DMS114 treated with DMSO at 0.1 percent for 48 hours (cell line): ENCODE data around the gene PRRC2B.
"Not testable (repeated sequence)": the region's sequence is repeated elsewhere in the genome, so short reads cannot be mapped to it uniquely, and the experiment has no call there.

ENCODE experiments used
- DNase-seq: peaks from one replicate; lab custom pipeline; 2025; ENCODE audit not compliant: unreplicated experiment; lab: John Stamatoyannopoulos, UW

PRRC2B gene

DNA sequence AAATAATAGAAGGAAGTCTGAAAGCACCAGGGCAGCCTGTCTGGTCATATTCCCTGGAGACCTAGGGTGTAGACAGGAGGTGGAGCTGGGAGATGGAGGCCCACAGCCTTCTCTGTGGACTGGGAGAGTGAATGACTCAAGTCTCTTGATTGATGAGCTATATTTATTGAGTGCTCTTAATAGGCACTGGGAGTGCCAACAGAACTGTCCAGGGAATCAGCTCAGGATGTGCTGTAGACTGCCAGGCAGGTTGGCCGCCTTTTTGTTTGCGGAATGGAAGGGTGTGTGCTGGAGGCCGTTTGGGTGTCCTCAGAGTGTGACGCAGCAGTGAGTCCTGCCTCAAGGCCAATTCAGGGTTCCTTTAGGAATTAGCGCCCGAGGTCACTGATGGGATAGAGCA, 75.5 kb downstream of the PRRC2B start:
- no peak for DNase-seq

DNA sequence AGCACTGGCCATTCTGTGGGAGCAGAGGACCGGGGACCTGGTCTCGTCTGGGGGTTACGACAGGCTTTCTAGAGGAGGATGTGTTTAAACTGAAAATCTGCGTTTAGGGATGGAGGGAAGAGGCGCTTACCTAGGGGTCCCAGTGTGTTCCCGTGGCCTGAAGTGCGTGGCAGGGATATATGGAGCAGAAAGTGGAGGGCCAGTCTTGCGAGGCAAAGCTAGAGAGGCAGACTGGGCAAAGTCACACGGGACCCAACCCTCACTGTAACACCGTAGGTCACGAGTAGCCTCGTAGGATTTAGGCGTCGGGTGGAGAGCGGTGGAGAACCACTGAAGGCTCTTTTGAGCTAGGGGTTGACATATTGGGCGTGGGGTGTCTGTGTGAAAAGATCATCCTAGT, 76.1 kb downstream of the PRRC2B start:
- no peak for DNase-seq

DNA sequence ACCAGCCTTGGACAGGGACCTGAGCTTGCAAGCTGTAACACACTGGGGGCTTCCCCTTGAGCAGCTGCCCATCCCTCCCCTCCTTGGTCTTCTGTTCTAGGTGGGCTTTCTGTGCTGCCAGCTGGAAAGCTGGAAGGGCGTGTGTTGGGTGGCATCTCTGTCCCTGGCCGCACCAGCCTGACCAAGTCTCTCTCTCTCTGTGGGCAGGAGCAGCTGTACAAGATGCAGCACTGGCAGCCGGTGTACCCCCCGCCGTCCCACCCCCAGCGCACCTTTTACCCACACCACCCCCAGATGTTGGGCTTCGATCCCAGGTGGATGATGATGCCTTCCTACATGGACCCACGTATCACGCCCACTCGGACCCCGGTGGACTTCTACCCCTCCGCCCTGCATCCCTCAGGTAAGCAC, 76.7 kb downstream of the PRRC2B start:
- DNase-seq: no peak

DNA sequence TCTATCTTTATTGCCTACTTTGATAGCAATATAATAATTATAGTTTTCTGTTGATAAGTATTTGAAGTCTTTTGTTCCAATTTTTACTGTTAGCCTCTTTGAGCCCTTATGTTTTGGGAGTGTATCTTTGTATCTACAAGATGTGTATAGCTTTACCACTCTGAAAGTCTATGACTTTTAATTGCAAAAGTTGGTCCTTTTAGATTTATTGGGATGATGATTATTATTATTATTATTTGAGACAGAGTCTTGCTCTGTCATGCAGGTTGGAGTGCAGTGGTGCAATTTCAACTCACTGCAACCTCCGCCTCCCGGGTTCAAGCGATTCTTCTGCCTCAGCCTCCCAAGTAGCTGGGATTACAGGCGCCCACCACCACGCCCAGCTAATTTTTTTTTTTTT, 78.2 kb downstream of the PRRC2B start:
- DNase-seq: not testable (repeated sequence)

DNA sequence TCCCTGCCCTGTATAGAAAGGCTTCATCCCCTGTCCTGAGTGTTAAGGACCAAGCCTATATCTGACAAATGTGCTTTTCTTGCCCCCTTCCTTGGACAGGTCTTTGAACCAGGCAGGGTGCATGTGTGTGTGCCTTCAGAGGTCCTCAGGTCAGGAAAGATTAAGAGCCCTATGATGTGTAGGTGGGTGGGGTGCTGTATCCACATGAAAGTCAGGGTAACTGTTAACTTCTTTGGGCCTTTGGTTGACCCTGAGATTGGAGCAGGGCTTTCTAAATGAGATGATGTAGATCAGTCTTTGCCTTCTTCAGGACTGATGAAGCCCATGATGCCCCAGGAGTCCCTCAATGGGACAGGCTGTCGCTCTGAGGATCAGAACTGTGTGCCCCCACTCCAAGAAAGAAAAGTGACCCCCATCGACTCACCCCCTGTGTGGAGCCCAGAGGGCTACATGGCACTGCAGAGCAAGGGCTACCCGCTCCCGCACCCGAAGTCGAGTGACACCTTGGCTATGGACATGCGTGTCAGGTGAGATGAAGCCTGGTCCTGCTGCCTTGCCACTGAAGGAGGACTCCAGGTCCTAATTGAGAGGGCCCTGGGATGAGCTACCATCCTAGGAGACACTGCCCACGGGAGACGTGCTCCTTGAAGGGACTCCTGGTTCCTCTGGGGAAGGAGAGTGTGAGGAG, 79.5 kb downstream of the PRRC2B start:
- DNase-seq: no peak

DNA sequence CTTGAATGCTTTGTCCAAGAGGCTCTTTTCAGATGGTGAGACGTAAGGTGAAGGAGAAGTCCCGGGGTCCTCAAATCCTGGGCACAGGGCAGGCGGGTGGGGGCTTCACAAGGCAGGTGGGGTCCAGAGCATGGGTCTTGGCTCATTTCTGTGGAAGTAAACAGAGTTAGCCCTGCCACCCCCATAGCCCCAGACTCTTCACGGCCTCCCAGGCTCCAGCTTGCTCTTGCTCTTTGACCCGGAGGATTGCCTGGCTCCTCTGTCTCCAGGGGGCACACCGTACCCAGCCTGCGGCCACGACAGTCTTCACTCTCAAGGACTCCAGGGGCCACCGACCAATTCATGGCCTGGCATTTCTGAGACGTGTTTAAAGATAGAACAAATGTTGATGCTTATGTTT, 80.0 kb downstream of the PRRC2B start:
- no peak for DNase-seq

DNA sequence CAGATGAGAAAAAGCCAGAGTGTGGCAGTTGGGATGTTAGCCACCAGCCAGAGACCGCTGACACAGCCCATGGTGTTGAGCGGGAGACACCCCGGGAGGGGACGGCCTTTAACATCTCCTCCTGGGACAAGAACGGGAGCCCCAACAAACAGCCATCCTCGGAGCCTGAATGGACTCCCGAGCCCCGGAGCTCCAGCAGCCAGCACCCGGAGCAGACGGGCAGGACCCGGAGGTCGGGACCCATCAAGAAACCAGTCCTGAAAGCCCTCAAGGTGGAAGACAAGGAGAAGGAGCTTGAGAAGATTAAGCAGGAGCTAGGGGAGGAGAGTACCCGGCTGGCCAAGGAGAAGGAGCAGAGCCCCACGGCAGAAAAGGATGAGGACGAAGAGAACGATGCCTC, 80.8 kb downstream of the PRRC2B start:
- no peak for DNase-seq

DNA sequence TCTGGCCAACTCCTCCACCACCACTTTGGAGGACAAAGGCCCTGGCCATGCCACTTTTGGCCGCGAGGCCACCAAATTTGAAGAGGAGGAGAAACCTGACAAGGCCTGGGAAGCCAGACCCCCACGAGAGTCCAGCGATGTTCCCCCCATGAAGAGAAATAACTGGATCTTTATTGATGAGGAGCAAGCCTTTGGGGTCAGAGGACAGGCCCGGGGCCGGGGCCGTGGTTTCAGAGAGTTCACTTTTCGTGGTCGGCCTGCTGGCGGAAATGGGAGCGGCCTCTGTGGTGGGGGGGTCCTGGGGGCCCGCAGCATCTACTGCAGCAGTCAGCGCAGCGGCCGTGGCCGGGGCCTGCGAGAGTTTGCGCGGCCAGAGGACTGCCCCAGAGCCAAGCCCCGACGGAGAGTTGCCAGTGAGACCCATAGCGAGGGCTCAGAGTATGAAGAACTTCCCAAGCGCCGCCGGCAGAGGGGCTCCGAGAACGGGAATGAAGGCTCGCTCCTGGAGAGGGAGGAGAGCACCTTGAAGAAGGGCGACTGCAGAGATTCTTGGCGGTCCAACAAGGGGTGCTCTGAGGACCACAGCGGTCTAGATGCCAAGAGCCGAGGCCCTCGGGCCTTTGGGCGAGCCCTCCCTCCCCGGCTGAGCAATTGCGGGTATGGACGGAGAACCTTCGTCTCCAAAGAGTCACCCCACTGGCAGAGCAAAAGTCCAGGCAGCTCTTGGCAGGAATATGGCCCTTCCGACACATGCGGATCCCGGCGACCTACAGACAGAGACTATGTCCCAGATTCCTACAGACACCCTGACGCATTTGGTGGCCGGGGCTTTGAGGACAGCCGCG, 81.4 kb downstream of the PRRC2B start:
- DNase-seq: no peak

DNA sequence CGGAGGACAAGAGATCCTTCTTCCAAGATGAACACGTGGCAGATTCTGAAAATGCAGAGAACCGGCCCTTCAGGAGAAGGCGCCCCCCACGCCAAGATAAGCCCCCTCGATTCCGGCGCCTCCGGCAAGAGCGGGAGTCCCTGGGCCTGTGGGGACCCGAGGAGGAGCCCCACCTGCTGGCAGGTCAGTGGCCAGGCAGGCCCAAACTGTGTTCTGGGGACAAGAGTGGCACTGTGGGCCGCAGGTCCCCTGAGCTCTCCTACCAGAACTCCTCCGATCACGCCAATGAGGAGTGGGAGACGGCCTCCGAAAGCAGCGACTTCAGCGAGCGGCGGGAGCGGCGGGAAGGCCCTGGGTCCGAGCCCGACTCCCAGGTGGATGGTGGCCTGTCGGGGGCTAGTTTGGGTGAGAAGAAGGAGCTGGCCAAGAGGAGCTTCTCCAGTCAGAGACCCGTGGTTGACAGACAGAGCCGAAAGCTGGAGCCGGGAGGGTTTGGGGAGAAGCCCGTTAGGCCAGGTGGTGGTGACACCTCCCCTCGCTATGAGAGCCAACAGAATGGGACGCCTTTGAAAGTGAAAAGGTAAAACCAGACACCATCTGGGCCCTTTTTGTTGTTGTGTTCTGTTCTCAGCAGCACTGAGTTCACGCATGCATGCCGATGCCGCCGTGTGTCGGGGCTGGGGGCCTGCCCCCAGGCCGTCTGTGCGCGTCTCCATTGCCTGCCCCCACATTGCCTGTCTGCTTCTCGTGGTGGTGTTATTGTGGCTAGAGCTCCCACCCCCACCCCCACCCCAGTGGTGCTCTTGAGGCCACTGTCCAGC, 82.3 kb downstream of the PRRC2B start:
- no peak for DNase-seq

DNA sequence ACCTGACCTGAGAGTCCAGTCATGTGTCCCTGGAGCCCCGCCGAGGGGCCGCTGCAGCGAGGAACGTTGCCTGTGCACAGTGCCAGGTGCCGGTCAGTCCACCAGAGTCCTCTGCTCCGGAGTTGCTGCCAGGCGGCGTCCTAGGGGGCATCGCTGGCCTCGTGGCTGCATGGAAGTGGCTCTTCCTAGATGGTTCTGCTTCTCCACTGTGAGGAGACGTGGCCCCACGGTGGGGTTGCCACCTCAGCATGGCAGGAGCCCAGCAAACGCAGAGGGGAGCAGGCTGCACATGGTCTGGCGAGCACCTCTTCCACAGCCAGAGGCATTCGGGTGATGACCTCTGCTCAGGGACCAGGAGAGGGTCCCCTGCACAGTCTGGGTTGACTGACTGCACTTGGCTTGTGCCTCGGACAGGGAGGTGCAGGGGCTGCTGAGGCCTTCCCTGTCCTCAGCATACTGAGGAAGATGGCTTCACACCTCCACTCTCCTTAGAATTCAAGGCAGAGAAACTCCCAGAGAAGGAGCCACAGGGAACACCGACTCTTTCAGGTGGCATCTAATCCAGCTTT, 83.0 kb downstream of the PRRC2B start:
- no peak for DNase-seq

DNA sequence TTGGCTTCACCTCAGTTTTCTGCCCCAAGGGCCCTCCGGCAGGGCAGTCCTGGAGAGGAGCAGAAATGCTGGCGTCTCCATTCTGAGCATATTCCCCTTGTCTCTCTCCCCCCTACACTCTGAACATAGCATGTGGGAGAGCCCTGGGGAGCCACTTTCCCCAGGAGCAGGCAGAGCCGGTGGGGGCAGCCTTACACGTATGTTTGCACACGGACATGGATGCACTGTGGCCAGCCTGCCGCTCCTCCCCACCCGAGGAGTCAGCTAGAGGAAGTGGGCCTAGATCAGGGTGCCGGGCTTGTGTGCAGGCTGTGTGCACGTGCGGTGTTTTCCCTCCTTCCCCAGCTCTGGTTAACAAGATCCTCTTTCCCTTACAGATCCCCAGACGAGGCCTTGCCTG, 83.5 kb downstream of the PRRC2B start:
- DNase-seq: no peak

DNA sequence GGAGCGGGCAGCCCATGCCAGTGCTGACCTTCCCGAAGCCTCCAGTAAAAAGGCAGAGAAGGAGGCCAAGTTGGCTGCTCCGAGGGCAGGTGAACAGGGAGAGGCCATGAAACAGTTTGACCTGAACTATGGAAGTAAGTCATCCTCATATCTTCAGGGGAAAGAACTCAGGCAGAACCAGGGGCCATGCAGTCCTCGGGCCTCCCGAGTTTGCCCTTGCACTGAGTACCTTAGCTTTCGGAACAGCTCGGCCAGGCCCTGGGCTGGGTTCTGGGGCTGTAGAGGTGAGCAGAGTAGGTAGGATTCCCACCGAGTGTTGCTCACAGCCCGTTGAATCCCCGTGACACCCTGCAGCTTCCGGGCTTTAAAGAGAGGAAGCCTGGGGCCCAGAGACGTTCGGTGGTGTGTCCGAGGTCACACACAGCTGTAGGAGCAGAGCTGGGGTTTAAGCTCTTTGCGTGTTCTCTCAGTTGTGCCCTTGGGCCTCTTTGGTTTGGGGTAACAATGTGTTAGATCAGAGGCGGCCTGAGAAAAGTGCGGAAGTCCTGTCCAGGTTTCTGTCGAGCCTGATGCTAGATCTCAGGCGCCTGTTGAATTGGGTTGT, 84.0 kb downstream of the PRRC2B start:
- DNase-seq: no peak

DNA sequence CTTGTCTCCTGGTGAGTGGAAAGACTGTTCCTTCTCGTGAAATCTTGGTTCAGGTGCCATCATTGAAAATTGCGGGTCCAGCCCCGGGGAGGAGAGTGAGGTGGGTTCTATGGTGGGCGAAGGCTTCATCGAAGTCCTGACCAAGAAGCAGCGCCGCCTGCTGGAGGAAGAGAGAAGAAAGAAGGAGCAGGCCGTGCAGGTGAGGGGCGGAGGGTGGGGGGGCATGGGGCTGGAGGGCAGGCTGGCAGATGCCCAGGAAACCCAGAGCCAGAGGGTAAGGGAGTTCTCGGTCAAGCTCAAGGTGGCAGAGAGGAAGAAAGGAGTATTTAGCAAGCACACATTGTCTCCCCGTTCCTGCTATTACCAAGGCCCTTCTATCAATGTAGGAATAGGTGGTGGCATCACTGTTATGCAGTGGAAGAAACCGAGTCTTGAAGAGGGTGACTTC, 84.6 kb downstream of the PRRC2B start:
- no peak for DNase-seq

DNA sequence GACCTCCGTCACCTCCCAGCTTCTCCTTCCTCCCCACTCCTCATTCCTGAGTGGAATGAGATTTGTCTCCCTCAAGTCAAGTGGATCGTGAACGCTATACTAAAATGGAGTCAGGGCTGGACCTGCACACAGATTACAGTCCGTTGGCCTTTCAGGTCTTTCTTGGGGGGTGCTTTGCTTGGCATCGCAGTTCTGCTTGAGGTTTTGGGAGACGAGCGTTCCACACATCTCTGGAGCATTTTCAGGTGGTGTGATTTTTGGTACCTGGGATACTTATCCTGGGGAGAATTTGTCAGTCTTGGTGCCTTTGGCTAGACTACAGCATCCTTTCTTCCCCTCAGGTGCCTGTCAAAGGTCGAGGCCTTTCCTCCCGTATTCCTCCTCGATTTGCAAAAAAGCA, 85.0 kb downstream of the PRRC2B start:
- no peak for DNase-seq

DNA sequence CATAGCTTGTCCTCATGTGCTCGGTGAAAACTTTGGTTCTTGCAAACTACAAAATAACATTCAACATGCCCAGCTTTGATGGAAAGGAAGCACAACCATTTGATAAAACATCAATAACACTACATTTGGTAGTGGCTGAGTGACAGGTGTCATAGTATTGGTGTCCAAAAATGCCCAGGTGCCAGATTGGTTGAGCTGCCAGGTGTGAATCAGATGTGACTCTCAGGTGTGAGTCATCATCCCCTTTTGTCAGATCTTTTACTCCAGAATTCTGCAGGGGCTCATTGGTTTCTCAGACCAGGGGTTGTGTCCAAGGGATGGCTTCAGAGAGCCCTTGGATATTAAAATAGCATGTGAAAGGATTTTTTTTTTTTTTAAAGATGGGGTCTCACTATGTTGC, 86.4 kb downstream of the PRRC2B start:
- DNase-seq: no peak

DNA sequence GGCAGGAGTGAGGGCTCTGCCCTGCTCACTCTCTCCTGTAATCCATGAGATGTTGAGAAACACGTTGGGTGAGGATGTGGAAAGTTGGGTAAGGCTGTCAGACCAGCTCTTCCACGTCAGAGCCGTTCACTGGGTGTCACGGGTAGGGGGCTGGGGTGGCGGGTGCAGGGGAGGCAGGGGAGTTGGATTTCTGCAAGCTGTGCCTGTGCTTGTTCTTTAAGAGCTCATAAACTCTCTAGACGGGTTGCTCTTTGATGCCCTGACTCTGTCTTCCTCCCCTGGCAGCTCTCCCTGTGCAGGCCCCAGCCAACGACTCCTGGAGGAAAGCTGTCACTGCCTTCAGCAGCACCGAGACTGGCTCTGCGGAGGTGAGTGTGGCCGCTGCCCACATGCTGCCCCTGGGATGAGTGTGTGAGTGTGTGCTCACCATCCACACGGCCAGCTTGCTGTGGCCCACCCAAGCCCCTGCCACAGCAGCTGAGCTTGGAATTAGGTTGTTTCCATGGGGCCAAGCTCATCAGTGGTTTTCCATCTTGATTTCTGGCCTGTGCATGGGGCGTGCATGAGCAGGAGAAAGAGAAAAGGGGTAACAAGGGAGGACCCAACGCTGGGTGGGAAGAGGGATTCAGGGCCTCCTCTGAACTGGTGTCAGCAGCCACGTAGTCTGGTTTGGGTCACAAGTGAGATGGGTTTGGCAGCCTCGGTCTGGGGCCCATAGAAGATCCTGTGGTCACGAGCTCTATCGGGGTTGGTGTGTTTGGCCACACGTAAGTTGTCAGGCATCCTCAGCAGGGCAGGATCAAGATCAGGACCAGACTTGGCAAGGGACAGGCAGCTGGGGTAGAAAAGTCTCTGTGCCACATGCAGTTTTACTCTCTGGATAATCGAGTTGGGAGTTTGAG, 87.8 kb downstream of the PRRC2B start:
- DNase-seq: no peak

DNA sequence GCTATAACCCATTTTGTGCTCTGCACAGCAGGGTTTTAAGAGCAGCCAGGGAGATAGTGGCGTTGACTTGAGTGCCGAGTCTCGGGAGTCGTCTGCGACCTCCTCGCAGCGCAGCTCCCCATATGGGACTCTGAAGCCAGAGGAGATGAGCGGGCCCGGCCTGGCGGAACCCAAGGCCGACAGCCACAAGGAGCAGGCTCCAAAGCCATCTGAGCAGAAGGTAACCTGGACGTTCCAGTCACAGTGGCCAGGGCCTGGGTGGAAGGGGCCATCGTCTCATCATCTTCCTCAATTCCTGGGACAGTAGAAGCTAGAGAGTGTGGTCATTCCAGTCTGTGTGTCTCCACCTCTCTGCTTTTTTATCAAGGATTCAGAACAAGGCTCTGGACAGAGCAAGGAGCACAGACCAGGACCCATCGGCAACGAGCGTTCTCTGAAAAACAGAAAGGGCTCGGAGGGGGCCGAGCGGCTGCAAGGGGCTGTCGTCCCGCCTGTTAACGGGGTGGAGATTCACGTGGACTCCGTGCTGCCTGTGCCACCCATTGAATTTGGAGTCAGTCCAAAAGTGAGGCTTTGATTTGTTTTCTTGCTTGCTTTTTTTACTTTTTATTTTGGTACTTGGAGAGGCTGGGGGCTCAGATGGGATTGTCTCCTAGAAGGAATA, 88.6 kb downstream of the PRRC2B start:
- DNase-seq: no peak

DNA sequence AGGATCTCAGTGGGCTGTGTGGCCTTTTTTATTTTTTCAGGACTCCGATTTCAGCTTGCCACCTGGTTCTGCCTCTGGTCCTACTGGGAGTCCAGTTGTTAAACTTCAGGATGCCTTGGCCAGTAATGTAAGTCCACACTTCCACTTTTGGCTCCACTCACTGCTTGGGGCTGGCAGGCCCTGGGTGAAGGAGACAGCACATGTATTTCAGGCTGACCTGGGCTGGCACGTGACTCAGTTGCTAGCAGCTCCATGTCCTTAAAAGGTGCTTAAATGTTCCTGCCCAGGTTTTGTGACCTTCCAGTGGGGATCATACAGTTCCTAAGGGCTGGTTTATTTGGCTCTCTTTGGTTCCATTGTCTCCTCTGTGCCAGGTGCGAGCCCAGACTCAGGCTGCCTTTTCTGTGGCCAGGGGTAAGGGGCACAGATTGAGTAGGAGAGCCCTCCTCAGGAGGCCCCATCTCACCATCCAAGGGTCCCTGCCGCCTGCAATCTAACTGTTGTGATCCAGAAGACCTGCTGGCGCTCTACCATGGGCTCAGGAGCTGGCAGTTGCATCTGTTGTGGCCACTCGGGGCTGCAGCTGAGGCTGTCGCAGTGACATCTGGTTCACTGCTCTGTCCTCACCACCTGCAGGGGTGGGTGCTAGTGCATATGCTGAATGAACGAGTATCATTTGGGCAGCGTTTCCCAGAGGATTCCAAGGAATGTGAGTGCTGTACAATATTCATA, 89.6 kb downstream of the PRRC2B start:
- no peak for DNase-seq

DNA sequence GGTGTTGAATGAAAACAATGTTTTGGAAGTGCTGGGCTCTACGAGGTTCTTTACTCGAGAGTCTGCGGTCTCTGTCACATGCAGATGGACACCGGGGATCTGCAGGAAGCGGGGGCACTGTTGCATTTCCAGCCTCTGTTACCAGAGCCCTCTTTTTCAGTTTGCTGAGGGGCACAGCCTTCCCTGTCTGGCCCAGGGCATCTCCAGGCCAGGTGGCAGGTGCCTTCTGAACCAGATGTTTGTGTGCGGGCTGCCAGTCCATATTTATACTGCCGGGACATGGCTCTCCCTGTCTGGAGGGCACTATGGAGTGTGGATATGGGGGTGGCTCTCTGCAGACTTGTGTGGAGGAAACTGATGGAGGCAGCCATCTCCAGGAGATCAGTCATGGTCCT, 90.2 kb downstream of the PRRC2B start:
- DNase-seq: no peak
